GOT3 (cell line): ENCODE measurements around the gene ADARB2.

Experiments
- DNase-seq: peaks from one replicate; lab custom pipeline; 2025; ENCODE audit warnings: mixed read lengths; lab: John Stamatoyannopoulos, UW

Gene ADARB2

GRCh38 chr10:1395481-1396296 is 341.6 kb downstream of the ADARB2 start:
- DNase-seq = no peak

GRCh38 chr10:1395025-1395480 is 342.3 kb downstream of the ADARB2 start:
- DNase-seq = no peak

GRCh38 chr10:1394155-1394912 is 343.0 kb downstream of the ADARB2 start:
- no peak for DNase-seq

GRCh38 chr10:1393481-1393880 is 343.8 kb downstream of the ADARB2 start:
- DNase-seq = no peak

- no peak for DNase-seq
Measured at GRCh38 chr10:1392127-1392526, 345.2 kb downstream of the ADARB2 start.

GRCh38 chr10:1390200-1390599 is 347.1 kb downstream of the ADARB2 start:
- DNase-seq = no peak

- DNase-seq = no peak
Measured at GRCh38 chr10:1384026-1384425, 353.3 kb downstream of the ADARB2 start.

GRCh38 chr10:1382711-1383110 is 354.6 kb downstream of the ADARB2 start:
- no peak for DNase-seq

- no peak for DNase-seq
Measured at GRCh38 chr10:1381339-1381738, 356.0 kb downstream of the ADARB2 start.

GRCh38 chr10:1380088-1380671 is 357.1 kb downstream of the ADARB2 start:
- no peak for DNase-seq

GRCh38 chr10:1379601-1380000 is 357.7 kb downstream of the ADARB2 start:
- no peak for DNase-seq

- DNase-seq = no peak
Measured at GRCh38 chr10:1378473-1378872, 358.9 kb downstream of the ADARB2 start.

GRCh38 chr10:1377740-1378397 is 359.5 kb downstream of the ADARB2 start:
- DNase-seq = no peak

- DNase-seq = no peak
Measured at GRCh38 chr10:1377231-1377630, 360.1 kb downstream of the ADARB2 start.

- no peak for DNase-seq
Measured at GRCh38 chr10:1376384-1376945, 360.9 kb downstream of the ADARB2 start.

- no peak for DNase-seq
Measured at GRCh38 chr10:1375346-1376170, 361.8 kb downstream of the ADARB2 start.

- no peak for DNase-seq
Measured at GRCh38 chr10:1374511-1375345, 362.6 kb downstream of the ADARB2 start.

GRCh38 chr10:1373287-1373686 is 364.0 kb downstream of the ADARB2 start:
- no peak for DNase-seq

GRCh38 chr10:1372212-1372611 is 365.1 kb downstream of the ADARB2 start:
- no peak for DNase-seq

- no peak for DNase-seq
Measured at GRCh38 chr10:1370298-1370697, 367.0 kb downstream of the ADARB2 start.
